Measurements from ENCODE around the gene ZFP36. TPM values are rescaled to one million over a fixed set of nuclear protein-coding genes. Genes with fewer than 3 reads are reported as not detected.

The ZFP36 gene
- total RNA-seq, 4 donors from 2014 or later: 183 to 682 (median 309) TPM

- H3K36me3 ChIP-seq: peaks cover 0 to 61% (median 0%) of the 10 kb centered on the region in 3 donors
Observed at GRCh38 chr19:39388657-39389056, 18.0 kb upstream of the ZFP36 start.

DNA sequence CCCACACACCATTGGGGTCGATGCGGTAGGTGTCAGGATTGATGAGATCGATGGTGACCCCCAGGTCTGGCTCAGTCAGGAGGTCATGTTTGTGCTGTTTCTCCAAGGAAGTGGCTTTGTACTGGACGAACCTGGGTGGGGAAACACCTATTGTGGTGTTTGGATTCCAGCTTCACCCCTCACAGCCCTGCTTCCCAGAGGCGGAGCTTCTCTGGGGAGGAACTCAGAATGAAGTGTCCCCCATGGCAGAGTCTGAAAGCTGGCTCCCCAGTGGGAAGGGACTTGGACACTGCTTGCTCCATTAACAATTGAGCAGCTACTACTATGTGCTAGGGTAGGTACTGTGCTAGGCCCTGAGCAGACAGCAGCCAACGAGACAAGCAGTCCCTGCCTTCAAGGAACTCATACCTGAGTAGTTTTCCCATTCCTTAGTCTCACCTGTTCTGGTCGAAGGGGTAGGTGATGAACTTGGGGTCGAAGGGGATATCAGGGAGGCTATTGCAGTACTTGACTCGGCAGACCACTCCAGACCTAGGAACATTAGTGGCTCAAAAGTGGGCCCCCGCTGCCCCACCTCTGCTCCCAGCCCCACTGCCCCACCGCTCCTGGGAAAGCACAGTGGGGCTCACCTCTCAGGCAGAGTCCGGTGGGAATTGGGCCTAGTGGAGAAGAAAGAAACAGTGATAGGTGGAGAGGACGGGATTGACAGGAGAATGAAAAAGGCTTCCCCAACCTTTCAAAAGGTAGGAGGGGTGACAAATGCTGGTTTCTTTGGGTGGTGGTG, 16.8 kb upstream of the ZFP36 start:
- H3K36me3 ChIP-seq: peaks cover 0 to 62% (median 0%) of the 10 kb centered on the region in 3 donors
- TF ChIP-seq CTCF (IDR thresholded peaks at IDR 0.05) (no peak), POLR2A (IDR thresholded peaks at IDR 0.05) (no peak)
- DNase-seq: no peak
- H3K9me3 ChIP-seq: no peaks in the 10 kb centered on the region
- peak overlapping the region; percentile 56 to 88 (median 77) for H3K4me3 ChIP-seq
- peaks cover 0 to 20% (median 8%) of the 10 kb centered on the region in 4 donors for H3K4me1 ChIP-seq
- H3K27ac ChIP-seq: peak overlapping the region; percentile 85 to 100 (median 94)
- no peaks in the 10 kb centered on the region for H3K27me3 ChIP-seq

More at GRCh38 chr19:39388657-39389056, 18.0 kb upstream of the ZFP36 start:
- Histone ChIP-seq H3K4me3 (no peak overlapping the region), H3K4me1 (peaks cover 0 to 20% (median 8%) of the 10 kb centered on the region in 4 donors), H3K27me3 (no peaks in the 10 kb centered on the region), H3K9me3 (no peaks in the 10 kb centered on the region), H3K27ac (no peak overlapping the region)
- TF ChIP-seq CTCF (IDR thresholded peaks at IDR 0.05) (no peak), POLR2A (IDR thresholded peaks at IDR 0.05) (no peak)
- no peak for DNase-seq

- Histone ChIP-seq H3K9me3 (no peaks in the 10 kb centered on the region), H3K27me3 (no peaks in the 10 kb centered on the region), H3K27ac (peak overlapping the region; percentile 85 to 100 (median 94)), H3K4me3 (peak overlapping the region; percentile 56 to 88 (median 77)), H3K4me1 (peaks cover 0 to 20% (median 8%) of the 10 kb centered on the region in 4 donors), H3K36me3 (peaks cover 0 to 56% (median 0%) of the 10 kb centered on the region in 3 donors)
- DNase-seq: peak in 2 of 3 donors; percentile 86 to 90
- TF ChIP-seq CTCF (IDR thresholded peaks at IDR 0.05) (no peak), POLR2A (IDR thresholded peaks at IDR 0.05) (no peak)
Observed at GRCh38 chr19:39390451-39390750, 16.2 kb upstream of the ZFP36 start.

GRCh38 chr19:39390751-39391437, 15.8 kb upstream of the ZFP36 start, which contains the start of the genes MED29 and PAF1:
Gene MED29, plus strand, starts transcription at chr19:39391378. Its CDS starts 45 bp downstream, at chr19:39391423.
Gene PAF1, minus strand, starts transcription at chr19:39391106. Its CDS starts 242 bp downstream, at chr19:39390864.
- peak within 1 kb of the TSS; percentile 56 to 88 (median 77) for H3K4me3 ChIP-seq
- peak; percentile 97 to 98 (median 97) for DNase-seq
- H3K27ac ChIP-seq: peak within 1 kb of the TSS; percentile 85 to 100 (median 94)
- H3K27me3 ChIP-seq: no peaks in the 10 kb centered on the region
- H3K4me1 ChIP-seq: peaks cover 0 to 20% (median 8%) of the 10 kb centered on the region in 4 donors
- H3K9me3 ChIP-seq: no peaks in the 10 kb centered on the region
- peaks cover 0 to 53% (median 0%) of the 10 kb centered on the region in 3 donors for H3K36me3 ChIP-seq
- TF ChIP-seq CTCF (IDR thresholded peaks at IDR 0.05) (peak in 2 of 6 experiments; percentile 6 to 10), POLR2A (IDR thresholded peaks at IDR 0.05) (peak; percentile 88 to 94)

DNA sequence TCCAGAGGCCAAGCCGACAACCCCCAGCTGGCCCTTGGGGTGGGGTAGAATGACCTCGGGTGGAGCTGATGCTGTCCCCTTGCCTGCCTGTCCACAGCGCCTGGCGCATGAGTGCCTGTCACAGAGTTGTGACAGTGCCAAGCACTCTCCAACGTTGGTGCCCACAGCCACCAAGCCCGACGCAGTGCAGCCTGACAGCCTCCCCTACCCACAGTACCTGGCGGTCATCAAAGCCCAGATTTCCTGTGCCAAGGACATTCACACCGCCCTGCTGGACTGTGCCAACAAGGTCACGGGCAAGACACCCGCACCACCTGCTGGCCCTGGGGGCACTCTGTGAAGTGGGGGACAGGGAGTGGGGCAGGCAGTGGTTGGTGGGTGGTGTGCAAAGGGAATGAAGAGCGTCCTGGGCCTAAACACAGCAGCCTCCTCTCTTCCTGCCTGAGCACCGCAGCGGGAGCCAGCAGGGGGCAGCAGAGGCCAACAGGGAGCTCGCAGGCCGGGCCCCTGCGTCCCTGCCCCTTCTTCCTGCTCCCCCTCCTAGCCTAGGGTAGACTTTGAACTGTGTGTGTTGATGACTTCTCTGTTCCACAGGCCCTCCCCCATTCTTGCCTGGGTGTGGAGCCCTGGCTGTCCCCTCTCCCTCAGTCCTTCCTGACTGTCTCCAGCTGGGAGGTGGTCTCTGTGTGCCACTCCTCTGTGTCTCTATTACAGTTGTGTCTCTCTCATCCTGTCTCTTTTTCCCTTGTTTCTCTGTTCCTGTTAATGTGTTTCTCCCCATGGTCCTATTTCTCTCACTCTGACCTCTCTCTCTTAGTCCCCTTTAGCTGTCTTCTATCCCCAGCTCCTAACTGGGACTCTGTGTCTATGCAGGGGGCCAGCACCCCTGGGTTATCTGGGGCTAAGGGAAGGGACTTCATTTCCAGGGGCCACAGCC, 9.0 kb upstream of the ZFP36 start:
- Histone ChIP-seq H3K9me3 (no peaks in the 10 kb centered on the region), H3K27me3 (no peaks in the 10 kb centered on the region), H3K27ac (peak overlapping the region; percentile 98 to 100 (median 100)), H3K4me3 (peak overlapping the region in 2 of 4 donors; percentile 13 to 38), H3K36me3 (peaks cover 0 to 29% (median 0%) of the 10 kb centered on the region in 3 donors), H3K4me1 (peaks cover 20 to 53% (median 41%) of the 10 kb centered on the region in 4 donors)
- peak; percentile 95 to 97 (median 97) for DNase-seq
- TF ChIP-seq CTCF (IDR thresholded peaks at IDR 0.05): peak; percentile 95 to 100 (median 99)
- peak; percentile 92 to 96 for TF ChIP-seq POLR2A (IDR thresholded peaks at IDR 0.05)
